Measurements from ENCODE around the gene MAN1A1.

Gene MAN1A1

GRCh38 chr6:119346450-119346849 is 3.1 kb downstream of the MAN1A1 start:
- DNase-seq (ENCODE audit: low spot score): peak; percentile 39

GRCh38 chr6:119345114-119345513 is 4.4 kb downstream of the MAN1A1 start:
- DNase-seq (ENCODE audit: low spot score): no peak

GRCh38 chr6:119344306-119344705 is 5.3 kb downstream of the MAN1A1 start:
- DNase-seq (ENCODE audit: low spot score): no peak

- DNase-seq (ENCODE audit: low spot score): no peak
These were observed 5.9 kb downstream of the MAN1A1 start for GRCh38 chr6:119343573-119344146.

- no peak for DNase-seq (ENCODE audit: low spot score)
These were observed 6.4 kb downstream of the MAN1A1 start for GRCh38 chr6:119343167-119343566.

GRCh38 chr6:119342430-119342829 is 7.1 kb downstream of the MAN1A1 start:
- DNase-seq (ENCODE audit: low spot score): no peak

- DNase-seq (ENCODE audit: low spot score): no peak
These were observed 8.6 kb downstream of the MAN1A1 start for GRCh38 chr6:119340796-119341487.

- no peak for DNase-seq (ENCODE audit: low spot score)
These were observed 9.6 kb downstream of the MAN1A1 start for GRCh38 chr6:119339941-119340456.

GRCh38 chr6:119337762-119338161 is 11.8 kb downstream of the MAN1A1 start:
- no peak for DNase-seq (ENCODE audit: low spot score)

- no peak for DNase-seq (ENCODE audit: low spot score)
These were observed 12.3 kb downstream of the MAN1A1 start for GRCh38 chr6:119337252-119337651.

GRCh38 chr6:119334535-119335264 is 14.9 kb downstream of the MAN1A1 start:
- no peak for DNase-seq (ENCODE audit: low spot score)

GRCh38 chr6:119333707-119334295 is 15.8 kb downstream of the MAN1A1 start:
- peak; percentile 53 for DNase-seq (ENCODE audit: low spot score)

- DNase-seq (ENCODE audit: low spot score): no peak
These were observed 16.4 kb downstream of the MAN1A1 start for GRCh38 chr6:119333063-119333609.

GRCh38 chr6:119331663-119332286 is 17.8 kb downstream of the MAN1A1 start:
- no peak for DNase-seq (ENCODE audit: low spot score)

- no peak for DNase-seq (ENCODE audit: low spot score)
These were observed 18.9 kb downstream of the MAN1A1 start for GRCh38 chr6:119330520-119331113.

- DNase-seq (ENCODE audit: low spot score): no peak
These were observed 19.8 kb downstream of the MAN1A1 start for GRCh38 chr6:119329794-119330180.

GRCh38 chr6:119328892-119329793 is 20.4 kb downstream of the MAN1A1 start:
- DNase-seq (ENCODE audit: low spot score): no peak

GRCh38 chr6:119328254-119328653 is 21.3 kb downstream of the MAN1A1 start:
- DNase-seq (ENCODE audit: low spot score): no peak

- DNase-seq (ENCODE audit: low spot score): no peak
These were observed 21.8 kb downstream of the MAN1A1 start for GRCh38 chr6:119327810-119328209.

GRCh38 chr6:119326291-119327005 is 23.1 kb downstream of the MAN1A1 start:
- DNase-seq (ENCODE audit: low spot score): no peak

Measured in NAMALWA (cell line).